PC-3 (cell line): ENCODE measurements around the gene OR10A6. TPM values are rescaled to one million over a fixed set of nuclear protein-coding genes. Genes with fewer than 3 reads are reported as not detected.

ENCODE experiments used
- ATAC-seq: fragments of 200-7000 bp; cut with Tn5 transposase; 2 replicates; pipeline ENCODE4 v1.9.1; 2020; ENCODE audit warnings: mild to moderate bottlenecking, moderate library complexity
- BruUV-seq: library from RNA; stranded (reverse); fragments of 400-500 nt; replicated peaks from 2 replicates; lab custom pipeline; 2021; lab: Mats Ljungman, UMichigan
- CTCF ChIA-PET: fragments of 300-600 bp; sonication (Branson Sonifier 250); formaldehyde crosslinking; loops from one replicate; lab custom pipeline; 2022; ENCODE audit warnings: antibody characterized with exemption; lab: Charles Lee
- POLR2A ChIA-PET: fragments of 300-600 bp; sonication (Branson Sonifier 250); formaldehyde crosslinking; loops from one replicate; lab custom pipeline; 2022; ENCODE audit warnings: antibody characterized with exemption; ENCODE audit not compliant: unreplicated experiment; lab: Charles Lee
- DNase-seq: peaks from one replicate; pipeline ENCODE4 v3.0.0-alpha.2; 2015
- H2AFZ ChIP-seq: fragments of 300-600 bp; sonication (generic); 2 replicates; pipeline ENCODE4 v1.6.0; 2016; ENCODE audit warnings: antibody characterized with exemption, low read length
- H3F3A ChIP-seq: fragments of 300-600 bp; sonication (generic); one replicate; pipeline ENCODE4 v1.6.0; 2017; ENCODE audit warnings: antibody characterized with exemption, low read length, control low read depth, mild to moderate bottlenecking; ENCODE audit not compliant: unreplicated experiment
- H3K27ac ChIP-seq: fragments of 300-600 bp; sonication (generic); 2 replicates; pipeline ENCODE4 v1.5.1; 2016; ENCODE audit warnings: mild to moderate bottlenecking, low read length
- H3K27me3 ChIP-seq: fragments of 300-600 bp; sonication (generic); 2 replicates; pipeline ENCODE4 v1.6.1; 2016; ENCODE audit warnings: low read length, mixed read lengths
- H3K36me3 ChIP-seq: fragments of 300-600 bp; sonication (generic); 2 replicates; pipeline ENCODE4 v1.6.1; 2016; ENCODE audit warnings: low read depth, mixed run types, low read length, mixed read lengths
- H3K4me1 ChIP-seq: fragments of 300-600 bp; sonication (generic); 2 replicates; pipeline ENCODE4 v1.5.1; 2016; ENCODE audit warnings: low read length; ENCODE audit not compliant: insufficient read depth
- H3K4me2 ChIP-seq: fragments of 300-600 bp; sonication (generic); 2 replicates; pipeline ENCODE4 v1.6.0; 2016; ENCODE audit warnings: low read length
- H3K4me3 ChIP-seq: fragments of 300-600 bp; sonication (generic); 2 replicates; pipeline ENCODE4 v1.5.1; 2016; ENCODE audit warnings: mild to moderate bottlenecking, low read length, mixed read lengths
- H3K79me2 ChIP-seq: fragments of 300-600 bp; sonication (generic); 2 replicates; pipeline ENCODE4 v1.6.1; 2017; ENCODE audit warnings: low read length, mixed read lengths
- H3K9ac ChIP-seq: fragments of 300-600 bp; sonication (generic); 2 replicates; pipeline ENCODE4 v1.6.0; 2016; ENCODE audit warnings: mild to moderate bottlenecking, low read length
- H3K9me2 ChIP-seq: fragments of 300-600 bp; sonication (generic); replicated peaks from 2 replicates; pipeline ENCODE4 v1.6.1; 2016; ENCODE audit warnings: mixed run types, low read length, mixed read lengths
- H3K9me3 ChIP-seq: fragments of 300-600 bp; sonication (generic); 2 replicates; pipeline ENCODE4 v1.6.1; 2016; ENCODE audit warnings: low read length, mixed read lengths
- H4K20me1 ChIP-seq: fragments of 300-600 bp; sonication (generic); 2 replicates; pipeline ENCODE4 v1.6.1; 2016; ENCODE audit warnings: low read length, mixed read lengths
- EZH2 ChIP-seq: fragments of 300-600 bp; sonication (generic); IDR thresholded peaks from one replicate; pipeline ENCODE4 v1.6.1; 2017; ENCODE audit warnings: antibody characterized with exemption, mild to moderate bottlenecking, low read length; ENCODE audit not compliant: unreplicated experiment
- EZH2phosphoT487 ChIP-seq: fragments of 300-600 bp; sonication (generic); IDR thresholded peaks from 2 replicates; pipeline ENCODE4 v1.6.1; 2018; ENCODE audit warnings: mild to moderate bottlenecking, antibody characterized with exemption, low read length, borderline replicate concordance
- intact Hi-C: fragments of 100-400 bp; cut with micrococcal nuclease; formaldehyde crosslinking; loops from 2 replicates; pipeline ENCODE4 v1.9.0; 2023
- total RNA-seq: library from RNA; depleted of rRNA; stranded (reverse); fragments of >200 nt; gene quantifications from 2 replicates; pipeline ENCODE4 v1.2.3, GENCODE V29; 2014
- TF ChIP-seq, protein P1 (sequence below): fragments of 300-600 bp; sonication (generic); conservative IDR thresholded peaks from 2 replicates; pipeline ENCODE4 v1.5.1; 2017; ENCODE audit warnings: antibody characterized with exemption, low read depth, mild to moderate bottlenecking, low read length

Gene OR10A6
- total RNA-seq, 1 experiment from 2014 or later, result not detected

DNA sequence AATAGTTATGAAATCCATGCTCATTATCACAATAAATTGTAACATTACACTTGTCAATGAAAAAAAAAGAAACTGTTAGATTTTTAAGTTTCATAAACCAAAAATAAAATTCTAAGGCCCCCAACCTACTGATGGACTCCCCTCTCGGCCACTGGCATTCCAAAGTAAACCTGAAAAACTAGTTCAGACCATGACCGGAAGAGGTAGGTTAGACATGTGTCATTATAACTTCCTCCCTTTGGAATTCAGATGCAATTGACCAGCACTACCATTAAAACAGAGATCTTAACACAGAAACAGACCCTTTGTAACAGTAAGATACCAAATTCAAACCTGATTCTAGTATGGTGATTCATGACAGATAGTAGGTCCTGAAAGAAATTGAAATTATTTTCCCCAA is 12.9 kb downstream of the OR10A6 start:
- Histone ChIP-seq H3K79me2 (no peaks in the 10 kb centered on the region), H3K4me2 (peak overlapping the region; percentile 17; the same call in 1 of the 2 replicates), H3K27ac (no peak overlapping the region), H3F3A (no peaks in the 10 kb centered on the region), H3K27me3 (no peaks in the 10 kb centered on the region), H3K4me3 (no peak overlapping the region), H4K20me1 (no peaks in the 10 kb centered on the region), H3K9me3 (no peaks in the 10 kb centered on the region), H3K9ac (no peak overlapping the region), H3K9me2 (no peaks in the 10 kb centered on the region), H3K36me3 (no peaks in the 10 kb centered on the region), H3K4me1 (peaks cover 7% of the 10 kb centered on the region), H2AFZ (no peak overlapping the region)
- intact Hi-C loops, result no loop called here
- ATAC-seq (no peak), DNase-seq (peak; percentile 54)
- CTCF ChIA-PET, result no interaction called here
- POLR2A ChIA-PET, result no interaction called here
- BruUV-seq, result no TSS peak
- no peak for TF ChIP-seq EZH2
- no peak for TF ChIP-seq EZH2phosphoT487
- TF ChIP-seq, protein P1, sequence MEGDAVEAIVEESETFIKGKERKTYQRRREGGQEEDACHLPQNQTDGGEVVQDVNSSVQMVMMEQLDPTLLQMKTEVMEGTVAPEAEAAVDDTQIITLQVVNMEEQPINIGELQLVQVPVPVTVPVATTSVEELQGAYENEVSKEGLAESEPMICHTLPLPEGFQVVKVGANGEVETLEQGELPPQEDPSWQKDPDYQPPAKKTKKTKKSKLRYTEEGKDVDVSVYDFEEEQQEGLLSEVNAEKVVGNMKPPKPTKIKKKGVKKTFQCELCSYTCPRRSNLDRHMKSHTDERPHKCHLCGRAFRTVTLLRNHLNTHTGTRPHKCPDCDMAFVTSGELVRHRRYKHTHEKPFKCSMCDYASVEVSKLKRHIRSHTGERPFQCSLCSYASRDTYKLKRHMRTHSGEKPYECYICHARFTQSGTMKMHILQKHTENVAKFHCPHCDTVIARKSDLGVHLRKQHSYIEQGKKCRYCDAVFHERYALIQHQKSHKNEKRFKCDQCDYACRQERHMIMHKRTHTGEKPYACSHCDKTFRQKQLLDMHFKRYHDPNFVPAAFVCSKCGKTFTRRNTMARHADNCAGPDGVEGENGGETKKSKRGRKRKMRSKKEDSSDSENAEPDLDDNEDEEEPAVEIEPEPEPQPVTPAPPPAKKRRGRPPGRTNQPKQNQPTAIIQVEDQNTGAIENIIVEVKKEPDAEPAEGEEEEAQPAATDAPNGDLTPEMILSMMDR, result no peak

DNA sequence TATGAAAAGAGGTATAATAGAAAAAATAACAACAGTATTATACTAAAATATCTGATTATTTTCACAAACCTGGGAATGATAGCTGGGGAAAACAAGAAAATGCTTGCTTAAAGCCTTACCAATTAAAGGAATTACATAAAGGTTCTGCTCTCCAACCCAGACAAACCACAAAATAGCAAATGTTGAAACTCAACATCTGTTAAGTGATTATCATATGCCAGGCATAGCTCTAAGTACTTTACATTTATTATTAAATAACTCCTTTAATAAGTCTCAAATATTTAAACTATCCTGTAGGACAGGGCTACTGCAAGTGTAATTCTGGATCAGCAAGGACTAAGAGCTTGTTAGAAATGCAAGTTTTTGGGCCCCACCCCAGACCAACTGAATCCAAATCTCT is 20.1 kb downstream of the OR10A6 start:
- Histone ChIP-seq H3F3A (no peaks in the 10 kb centered on the region), H3K9ac (no peak overlapping the region), H2AFZ (no peak overlapping the region), H3K4me1 (peaks cover 25% of the 10 kb centered on the region), H3K36me3 (no peaks in the 10 kb centered on the region), H3K79me2 (no peaks in the 10 kb centered on the region), H3K4me2 (no peak overlapping the region), H3K4me3 (no peak overlapping the region), H4K20me1 (no peaks in the 10 kb centered on the region), H3K27ac (no peak overlapping the region), H3K9me2 (no peaks in the 10 kb centered on the region), H3K9me3 (no peaks in the 10 kb centered on the region), H3K27me3 (no peaks in the 10 kb centered on the region)
- BruUV-seq, result no TSS peak
- ATAC-seq (no peak), DNase-seq (no peak)
- intact Hi-C loops, result no loop called here
- ChIA-PET POLR2A (no interaction called here), CTCF (no interaction called here)
- TF ChIP-seq EZH2 (no peak), EZH2phosphoT487 (no peak)
- TF ChIP-seq, protein P1, result no peak

DNA sequence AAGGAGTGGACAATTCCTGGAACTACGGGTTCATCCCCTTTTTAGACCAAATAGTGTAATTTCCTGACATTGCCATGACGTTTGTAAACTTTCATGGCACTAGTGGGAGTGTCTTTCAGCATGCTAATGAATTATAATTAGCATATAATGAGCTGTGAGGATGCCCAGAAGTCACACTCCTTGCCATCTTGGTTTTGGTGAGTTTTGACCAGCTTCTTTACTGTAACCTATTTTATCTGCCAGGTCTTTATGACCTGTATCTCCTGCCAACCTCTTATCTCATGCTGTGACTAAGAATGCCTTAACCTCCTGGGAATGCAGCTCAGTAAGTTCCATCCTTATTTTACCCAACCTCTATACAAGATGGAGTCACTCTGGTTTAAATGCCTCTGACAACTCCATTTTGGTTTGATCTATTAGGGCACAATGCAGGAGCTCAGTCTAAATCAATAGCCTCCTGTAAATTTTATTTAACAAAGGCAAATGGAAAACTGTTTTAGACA is 20.7 kb downstream of the OR10A6 start:
- Histone ChIP-seq H3K9me2 (no peaks in the 10 kb centered on the region), H3K36me3 (no peaks in the 10 kb centered on the region), H3F3A (no peaks in the 10 kb centered on the region), H3K4me1 (peaks cover 32% of the 10 kb centered on the region), H3K27me3 (no peaks in the 10 kb centered on the region), H2AFZ (peak overlapping the region; percentile 48; the same call in 1 of the 2 replicates), H3K9ac (no peak overlapping the region), H3K9me3 (no peaks in the 10 kb centered on the region), H3K27ac (no peak overlapping the region), H3K4me2 (no peak overlapping the region), H4K20me1 (no peaks in the 10 kb centered on the region), H3K79me2 (0 out of 2 replicates have a peak, but pooled peaks cover 2% of the 10 kb centered on the region), H3K4me3 (no peak overlapping the region)
- BruUV-seq, result no TSS peak
- ChIA-PET POLR2A (no interaction called here), CTCF (no interaction called here)
- intact Hi-C loops, result no loop called here
- peak; percentile 17 for DNase-seq
- ATAC-seq, result no peak
- TF ChIP-seq, protein P1, result no peak
- TF ChIP-seq EZH2phosphoT487, result no peak
- TF ChIP-seq EZH2, result no peak
